ENCODE results near the gene TMOD1.
A peak's percentile ranks its signal among the peaks of the same experiment; 100 is the strongest.

The TMOD1 gene

GRCh38 chr9:97635026-97635425 is 133.6 kb downstream of the TMOD1 start:
- DNase-seq (ENCODE audit: low read depth in 1 of 2, low spot score in 1 of 2): no peak
- no peak for TF ChIP-seq JUND (IDR thresholded peaks at IDR 0.05; ENCODE audit: low read depth)
- in situ Hi-C loops (cut with HindIII; ENCODE audit: low pct_unique_long_range_greater_than_20kb, low sequenced_read_pairs): no loop called here

GRCh38 chr9:97636903-97637302 is 135.4 kb downstream of the TMOD1 start:
- in situ Hi-C loops (cut with HindIII; ENCODE audit: low pct_unique_long_range_greater_than_20kb, low sequenced_read_pairs): no loop called here
- DNase-seq (ENCODE audit: low read depth in 1 of 2, low spot score in 1 of 2): no peak

GRCh38 chr9:97638666-97639065 is 137.2 kb downstream of the TMOD1 start:
- DNase-seq (ENCODE audit: low read depth in 1 of 2, low spot score in 1 of 2): peak in 1 of 2 experiments; percentile 8
- in situ Hi-C loops (cut with HindIII; ENCODE audit: low pct_unique_long_range_greater_than_20kb, low sequenced_read_pairs): no loop called here
- no peak for TF ChIP-seq JUND (IDR thresholded peaks at IDR 0.05; ENCODE audit: low read depth)

More at GRCh38 chr9:97636903-97637302, 135.4 kb downstream of the TMOD1 start:
- no peak for TF ChIP-seq JUND (IDR thresholded peaks at IDR 0.05; ENCODE audit: low read depth)

GRCh38 chr9:97640325-97640724 is 138.9 kb downstream of the TMOD1 start:
- TF ChIP-seq JUND (IDR thresholded peaks at IDR 0.05; ENCODE audit: low read depth): no peak
- in situ Hi-C loops (cut with HindIII; ENCODE audit: low pct_unique_long_range_greater_than_20kb, low sequenced_read_pairs): no loop called here
- DNase-seq (ENCODE audit: low read depth in 1 of 2, low spot score in 1 of 2): peak in 1 of 2 experiments; percentile 2

GRCh38 chr9:97645720-97646119 is 144.3 kb downstream of the TMOD1 start:
- in situ Hi-C loops (cut with HindIII; ENCODE audit: low pct_unique_long_range_greater_than_20kb, low sequenced_read_pairs): no loop called here
- no peak for TF ChIP-seq JUND (IDR thresholded peaks at IDR 0.05; ENCODE audit: low read depth)
- DNase-seq (ENCODE audit: low read depth in 1 of 2, low spot score in 1 of 2): no peak

- in situ Hi-C loops (cut with HindIII; ENCODE audit: low pct_unique_long_range_greater_than_20kb, low sequenced_read_pairs): no loop called here
- TF ChIP-seq JUND (IDR thresholded peaks at IDR 0.05; ENCODE audit: low read depth): no peak
- no peak for DNase-seq (ENCODE audit: low read depth in 1 of 2, low spot score in 1 of 2)
These were observed 146.5 kb downstream of the TMOD1 start for GRCh38 chr9:97647996-97648395.

Measured in T47D (cell line).